Muscle layer of colon (tissue), 2 donors: ENCODE results near the gene PARD3B.

Source experiments
- H3K27ac ChIP-seq: one replicate; pipeline ENCODE4 v1.7.0; 2013; ENCODE audit warnings: low read depth, mild to moderate bottlenecking, low read length, moderate library complexity
- H3K27me3 ChIP-seq, 2 donors: one replicate each; pipeline ENCODE4 v1.7.0; 2013; ENCODE audit warnings: low read length in 2 of 2, mild to moderate bottlenecking in 2 of 2; ENCODE audit not compliant: insufficient read depth in 2 of 2, control insufficient read depth in 1 of 2
- H3K36me3 ChIP-seq: one replicate; pipeline ENCODE4 v1.7.0; 2013; ENCODE audit warnings: mild to moderate bottlenecking, low read length; ENCODE audit not compliant: insufficient read depth
- H3K4me1 ChIP-seq: one replicate; pipeline ENCODE4 v1.7.0; 2013; ENCODE audit warnings: mild to moderate bottlenecking, low read length; ENCODE audit not compliant: insufficient read depth
- H3K4me3 ChIP-seq, 2 donors: one replicate each; pipeline ENCODE4 v1.7.0; 2013; ENCODE audit warnings: low read length in 2 of 2, low read depth in 1 of 2, mild to moderate bottlenecking in 1 of 2, moderate library complexity in 1 of 2
- H3K9ac ChIP-seq: one replicate; pipeline ENCODE4 v1.7.0; 2013; ENCODE audit warnings: low read length
- H3K9me3 ChIP-seq: one replicate; pipeline ENCODE4 v1.7.0; 2013; ENCODE audit warnings: mild to moderate bottlenecking, low read length
- donor health status: abdominal sarcoma.
- donor health status: Adenocarcinoma of cecum.

Gene PARD3B

GRCh38 chr2:204514439-204514838 is 30.8 kb upstream of the PARD3B start:
- Histone ChIP-seq H3K36me3 (no peaks in the 10 kb centered on the region), H3K9me3 (no peaks in the 10 kb centered on the region), H3K27me3 (no peaks in the 10 kb centered on the region), H3K9ac (no peak overlapping the region), H3K4me3 (no peak overlapping the region), H3K27ac (no peak overlapping the region), H3K4me1 (peaks cover 4% of the 10 kb centered on the region)

- Histone ChIP-seq H3K9me3 (no peaks in the 10 kb centered on the region), H3K36me3 (no peaks in the 10 kb centered on the region), H3K4me3 (no peak overlapping the region), H3K27ac (no peak overlapping the region), H3K4me1 (peaks cover 4% of the 10 kb centered on the region), H3K27me3 (no peaks in the 10 kb centered on the region), H3K9ac (no peak overlapping the region)
Measured at GRCh38 chr2:204515416-204515815, 29.9 kb upstream of the PARD3B start.

GRCh38 chr2:204517154-204517553 is 28.1 kb upstream of the PARD3B start:
- no peak overlapping the region for H3K4me3 ChIP-seq
- H3K27me3 ChIP-seq: no peaks in the 10 kb centered on the region
- H3K9me3 ChIP-seq: no peaks in the 10 kb centered on the region
- H3K4me1 ChIP-seq: peaks cover 4% of the 10 kb centered on the region
- H3K36me3 ChIP-seq: no peaks in the 10 kb centered on the region
- H3K9ac ChIP-seq: no peak overlapping the region
- H3K27ac ChIP-seq: no peak overlapping the region

- peaks cover 7% of the 10 kb centered on the region for H3K4me1 ChIP-seq
- no peaks in the 10 kb centered on the region for H3K27me3 ChIP-seq
- no peak overlapping the region for H3K9ac ChIP-seq
- no peaks in the 10 kb centered on the region for H3K36me3 ChIP-seq
- no peak overlapping the region for H3K4me3 ChIP-seq
- H3K9me3 ChIP-seq: no peaks in the 10 kb centered on the region
- H3K27ac ChIP-seq: no peak overlapping the region
Measured at GRCh38 chr2:204529795-204530463, 15.3 kb upstream of the PARD3B start.

GRCh38 chr2:204530464-204530805 is 14.8 kb upstream of the PARD3B start:
- Histone ChIP-seq H3K27me3 (no peaks in the 10 kb centered on the region), H3K9ac (no peak overlapping the region), H3K27ac (no peak overlapping the region), H3K4me1 (peaks cover 7% of the 10 kb centered on the region), H3K36me3 (no peaks in the 10 kb centered on the region), H3K9me3 (no peaks in the 10 kb centered on the region), H3K4me3 (no peak overlapping the region)

GRCh38 chr2:204533629-204534370 is 11.5 kb upstream of the PARD3B start:
- H3K4me3 ChIP-seq: no peak overlapping the region
- H3K27ac ChIP-seq: no peak overlapping the region
- no peaks in the 10 kb centered on the region for H3K27me3 ChIP-seq
- peaks cover 17% of the 10 kb centered on the region for H3K4me1 ChIP-seq
- no peaks in the 10 kb centered on the region for H3K36me3 ChIP-seq
- no peak overlapping the region for H3K9ac ChIP-seq
- no peaks in the 10 kb centered on the region for H3K9me3 ChIP-seq

- Histone ChIP-seq H3K9ac (no peak overlapping the region), H3K4me3 (no peak overlapping the region), H3K27me3 (no peaks in the 10 kb centered on the region), H3K4me1 (peaks cover 20% of the 10 kb centered on the region), H3K36me3 (no peaks in the 10 kb centered on the region), H3K9me3 (no peaks in the 10 kb centered on the region), H3K27ac (no peak overlapping the region)
Measured at GRCh38 chr2:204535356-204535755, 9.9 kb upstream of the PARD3B start.

- Histone ChIP-seq H3K9me3 (no peaks in the 10 kb centered on the region), H3K9ac (no peak overlapping the region), H3K27me3 (no peaks in the 10 kb centered on the region), H3K4me3 (no peak overlapping the region), H3K4me1 (peaks cover 20% of the 10 kb centered on the region), H3K27ac (no peak overlapping the region), H3K36me3 (no peaks in the 10 kb centered on the region)
Measured at GRCh38 chr2:204535764-204536163, 9.5 kb upstream of the PARD3B start.

GRCh38 chr2:204538182-204539018 is 6.9 kb upstream of the PARD3B start:
- Histone ChIP-seq H3K27me3 (no peaks in the 10 kb centered on the region), H3K27ac (peak overlapping the region; percentile 43), H3K9ac (peak overlapping the region; percentile 6), H3K36me3 (no peaks in the 10 kb centered on the region), H3K4me3 (peak overlapping the region; percentile 7 to 13), H3K4me1 (peaks cover 19% of the 10 kb centered on the region), H3K9me3 (no peaks in the 10 kb centered on the region)

- Histone ChIP-seq H3K27me3 (no peaks in the 10 kb centered on the region), H3K9ac (no peak overlapping the region), H3K27ac (peak overlapping the region; percentile 12), H3K36me3 (no peaks in the 10 kb centered on the region), H3K9me3 (no peaks in the 10 kb centered on the region), H3K4me3 (no peak overlapping the region), H3K4me1 (peaks cover 13% of the 10 kb centered on the region)
Measured at GRCh38 chr2:204539019-204539385, 6.3 kb upstream of the PARD3B start.

GRCh38 chr2:204541637-204542036 is 3.6 kb upstream of the PARD3B start:
- H3K9me3 ChIP-seq: no peaks in the 10 kb centered on the region
- no peaks in the 10 kb centered on the region for H3K36me3 ChIP-seq
- H3K4me3 ChIP-seq: no peak overlapping the region
- H3K27me3 ChIP-seq: peaks cover 0 to 3% of the 10 kb centered on the region in 2 donors
- H3K4me1 ChIP-seq: peaks cover 20% of the 10 kb centered on the region
- no peak overlapping the region for H3K9ac ChIP-seq
- no peak overlapping the region for H3K27ac ChIP-seq
